Peyer's patch (tissue), 4 donors: Measurements from ENCODE around the gene FAM171A1. TPM values are rescaled to one million over a fixed set of nuclear protein-coding genes. Genes with fewer than 3 reads are reported as not detected.
"Not testable (repeated sequence)": the region's sequence is repeated elsewhere in the genome, so short reads cannot be mapped to it uniquely, and the experiment has no call there.

Experiments used
- DNase-seq, 3 donors: peaks; one replicate each; pipeline ENCODE4 v3.0.0-alpha.2; 2017 to 2019
- H3K27ac ChIP-seq, 4 donors: fragments of 200-600 bp; sonication (generic); one replicate each; pipeline ENCODE4 v1.5.1; 2016 to 2019
- H3K27me3 ChIP-seq, 2 donors: fragments of 200-600 bp; sonication (generic); one replicate each; pipeline ENCODE4 v1.5.1; 2019
- H3K36me3 ChIP-seq, 3 donors: fragments of 200-600 bp; sonication (generic); one replicate each; pipeline ENCODE4 v1.5.1; 2016 to 2019
- H3K4me1 ChIP-seq, 4 donors: fragments of 200-600 bp; sonication (generic); one replicate each; pipeline ENCODE4 v1.5.1; 2016 to 2019
- H3K4me3 ChIP-seq, 4 donors: fragments of 200-600 bp; sonication (generic); 1 replicate in 3 of 4; 2 replicates in 1 of 4; pipeline ENCODE4 v1.5.1; 2016 to 2019; ENCODE audit warnings: mild to moderate bottlenecking in 1 of 4
- H3K9me3 ChIP-seq, 4 donors: fragments of 200-600 bp; sonication (generic); one replicate each; pipeline ENCODE4 v1.5.1; 2016 to 2019; ENCODE audit warnings: mild to moderate bottlenecking in 1 of 4
- CTCF ChIP-seq, 6 experiments: fragments of 450-650 bp in 4 of 6; fragments of 200-600 bp in 2 of 6; sonication (generic) in 1 of 6; IDR thresholded peaks; one replicate each; pipeline ENCODE4 v1.5.1; 2017 to 2019; ENCODE audit warnings: antibody characterized with exemption in 6 of 6, mild to moderate bottlenecking in 3 of 6, moderate library complexity in 1 of 6
- POLR2A ChIP-seq, 2 donors: fragments of 450-650 bp; IDR thresholded peaks; one replicate each; pipeline ENCODE4 v1.5.1; 2017; ENCODE audit warnings: antibody characterized with exemption in 2 of 2, mild to moderate bottlenecking in 2 of 2, moderate library complexity in 2 of 2
- total RNA-seq, 4 donors: library from RNA; depleted of rRNA; stranded (reverse); fragments of >200 nt; gene quantifications; one replicate each; pipeline ENCODE4 v1.1.0, GENCODE V29; 2016

Gene FAM171A1
- total RNA-seq, 4 donors from 2014 or later = 14.7 to 37.1 (median 24.5) TPM

DNA sequence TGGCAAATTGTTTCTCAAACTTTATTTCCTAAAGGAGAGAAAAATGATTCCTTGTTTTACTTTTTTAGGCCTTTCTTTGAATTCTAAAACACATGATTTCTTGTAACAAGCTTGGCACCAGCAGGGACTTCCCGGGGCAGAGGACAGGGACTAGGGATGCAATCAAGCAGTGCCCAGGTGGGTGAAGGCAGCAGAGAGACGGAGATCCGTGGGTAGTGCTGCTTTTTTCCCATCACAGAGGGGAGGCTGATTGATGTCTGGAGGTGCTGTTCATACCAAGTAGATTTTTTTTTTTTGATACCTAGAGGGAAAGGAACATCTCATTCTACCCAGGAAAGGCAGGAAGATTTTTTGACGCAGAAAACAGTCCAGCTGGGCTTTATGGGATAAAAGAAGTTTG is 91.9 kb downstream of the FAM171A1 start:
- no peak for DNase-seq
- TF ChIP-seq CTCF (IDR thresholded peaks at IDR 0.05) (no peak), POLR2A (IDR thresholded peaks at IDR 0.05) (no peak)
- Histone ChIP-seq H3K9me3 (no peaks in the 10 kb centered on the region), H3K4me3 (no peak overlapping the region), H3K27ac (no peak overlapping the region), H3K4me1 (no peaks in the 10 kb centered on the region), H3K36me3 (peaks cover 0 to 26% (median 0%) of the 10 kb centered on the region in 3 donors), H3K27me3 (no peaks in the 10 kb centered on the region)

DNA sequence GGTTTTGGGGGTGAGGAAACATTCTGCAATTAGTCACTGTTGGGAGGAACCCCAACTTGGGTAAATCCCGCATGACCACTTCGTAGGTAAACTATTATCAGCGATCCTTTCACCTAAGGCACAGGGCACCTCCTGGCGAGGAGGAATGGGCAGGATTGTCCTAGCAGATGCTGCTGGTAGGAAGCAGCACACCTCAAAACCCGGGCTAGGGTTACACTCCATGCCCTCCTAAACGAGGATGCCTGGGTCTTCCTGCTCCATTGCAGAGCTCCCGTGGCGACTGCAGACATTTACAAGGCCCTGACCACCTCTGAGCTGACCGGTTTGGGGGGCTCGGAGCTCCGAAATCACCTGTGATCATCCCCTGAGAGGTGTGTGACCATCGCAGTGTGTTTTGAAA is 92.3 kb downstream of the FAM171A1 start:
- no peak for DNase-seq
- Histone ChIP-seq H3K9me3 (no peaks in the 10 kb centered on the region), H3K27me3 (no peaks in the 10 kb centered on the region), H3K4me3 (no peak overlapping the region), H3K27ac (no peak overlapping the region), H3K36me3 (peaks cover 0 to 24% (median 0%) of the 10 kb centered on the region in 3 donors), H3K4me1 (no peaks in the 10 kb centered on the region)
- no peak for TF ChIP-seq POLR2A (IDR thresholded peaks at IDR 0.05)
- TF ChIP-seq CTCF (IDR thresholded peaks at IDR 0.05) = no peak

GRCh38 chr10:15276039-15276438 is 95.0 kb downstream of the FAM171A1 start:
- not testable (repeated sequence) for H3K27me3 ChIP-seq, H3K27ac ChIP-seq, H3K4me1 ChIP-seq, DNase-seq, H3K4me3 ChIP-seq, H3K9me3 ChIP-seq
- H3K36me3 ChIP-seq = peaks cover 0 to 16% (median 0%) of the 10 kb centered on the region in 3 donors

DNA sequence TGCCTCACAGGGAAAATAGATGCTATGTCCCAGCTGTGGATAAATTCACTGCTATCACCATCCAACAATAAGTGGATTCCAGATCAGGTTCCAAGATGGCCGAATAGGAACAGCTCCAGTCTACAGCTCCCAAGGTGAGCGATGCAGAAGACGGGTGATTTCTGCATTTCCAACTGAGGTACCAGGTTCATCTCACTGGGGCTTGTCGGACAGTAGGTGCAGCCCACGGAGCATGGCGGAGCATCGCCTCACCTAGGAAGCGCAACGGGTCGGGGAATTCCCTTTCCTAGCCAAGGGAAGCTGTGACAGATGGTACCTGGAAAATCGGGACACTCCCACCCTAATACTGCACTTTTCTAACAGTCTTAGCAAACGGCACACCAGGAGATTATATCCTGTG is 101.3 kb downstream of the FAM171A1 start:
- H3K4me1 ChIP-seq, DNase-seq, H3K36me3 ChIP-seq: not testable (repeated sequence)

GRCh38 chr10:15267496-15267895 is 103.6 kb downstream of the FAM171A1 start:
- Histone ChIP-seq H3K4me3 (no peak overlapping the region), H3K27me3 (no peaks in the 10 kb centered on the region), H3K9me3 (no peaks in the 10 kb centered on the region), H3K27ac (no peak overlapping the region), H3K4me1 (no peaks in the 10 kb centered on the region), H3K36me3 (no peaks in the 10 kb centered on the region)
- TF ChIP-seq POLR2A (IDR thresholded peaks at IDR 0.05) (no peak), CTCF (IDR thresholded peaks at IDR 0.05) (peak in 2 of 6 experiments; percentile 17 to 19)
- no peak for DNase-seq

More for the DNA sequence above, 101.3 kb downstream of the FAM171A1 start:
- not testable (repeated sequence) for H3K4me3 ChIP-seq, H3K27ac ChIP-seq, H3K27me3 ChIP-seq, H3K9me3 ChIP-seq

GRCh38 chr10:15266117-15266516 is 105.0 kb downstream of the FAM171A1 start:
- Histone ChIP-seq H3K27me3 (no peaks in the 10 kb centered on the region), H3K9me3 (no peaks in the 10 kb centered on the region), H3K27ac (no peak overlapping the region), H3K4me3 (no peak overlapping the region), H3K36me3 (no peaks in the 10 kb centered on the region), H3K4me1 (no peaks in the 10 kb centered on the region)
- no peak for TF ChIP-seq POLR2A (IDR thresholded peaks at IDR 0.05)
- no peak for TF ChIP-seq CTCF (IDR thresholded peaks at IDR 0.05)
- no peak for DNase-seq

DNA sequence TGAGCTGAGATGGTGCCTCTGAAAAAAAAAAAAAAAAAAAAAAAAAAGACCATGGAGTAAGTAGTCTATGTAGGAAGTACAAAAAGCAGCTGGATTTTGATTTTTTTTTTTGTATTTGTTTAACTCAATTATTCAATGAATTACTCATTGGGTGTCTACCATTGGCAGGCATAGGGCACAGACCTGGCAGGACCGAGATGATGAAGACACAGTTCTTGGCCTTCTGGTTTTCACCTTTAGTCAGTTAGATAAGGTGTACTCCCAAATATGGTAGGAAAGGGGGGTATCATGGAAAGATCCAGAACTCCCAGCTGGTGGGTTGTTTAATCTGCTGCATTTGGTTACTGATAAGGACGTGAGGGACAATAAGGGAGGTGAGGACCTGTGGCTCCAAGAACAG is 105.5 kb downstream of the FAM171A1 start:
- DNase-seq = no peak
- H3K4me1 ChIP-seq = no peaks in the 10 kb centered on the region
- H3K27me3 ChIP-seq = no peaks in the 10 kb centered on the region
- H3K4me3 ChIP-seq = no peak overlapping the region
- no peak for TF ChIP-seq POLR2A (IDR thresholded peaks at IDR 0.05)
- no peak for TF ChIP-seq CTCF (IDR thresholded peaks at IDR 0.05)
- no peaks in the 10 kb centered on the region for H3K9me3 ChIP-seq
- H3K36me3 ChIP-seq = no peaks in the 10 kb centered on the region
- no peak overlapping the region for H3K27ac ChIP-seq
